Activated CD4-positive, alpha-beta T cell treated with anti-CD3 and anti-CD28 coated beads for 36 hours (primary cell): ENCODE measurements around the gene FAM120B. TPM values are rescaled to one million over a fixed set of nuclear protein-coding genes. Genes with fewer than 3 reads are reported as not detected.
"Not testable (repeated sequence)": the region's sequence is repeated elsewhere in the genome, so short reads cannot be mapped to it uniquely, and the experiment has no call there.

Source experiments
- ATAC-seq: fragments of 200-7000 bp; cut with Tn5 transposase; one replicate; pipeline ENCODE4 v1.10.0; 2021; ENCODE audit warnings: mild to moderate bottlenecking, moderate library complexity
- CTCF ChIA-PET: fragments of 350-600 bp; sonication (Branson Sonifier 250); formaldehyde crosslinking; loops from one replicate; lab custom pipeline; 2021; ENCODE audit warnings: antibody characterized with exemption; lab: Charles Lee
- POLR2A ChIA-PET: fragments of 350-600 bp; sonication (Branson Sonifier 250); formaldehyde crosslinking; loops from one replicate; lab custom pipeline; 2021; ENCODE audit warnings: antibody characterized with exemption, inconsistent platforms; lab: Charles Lee
- DNase-seq: peaks from one replicate; pipeline ENCODE4 v3.0.0-alpha.2; 2020
- H3K27ac Mint-ChIP-seq: one replicate; pipeline ENCODE4 v1.8.0; 2021; ENCODE audit warnings: mixed read lengths
- H3K27me3 Mint-ChIP-seq: one replicate; pipeline ENCODE4 v1.8.0; 2021; ENCODE audit warnings: mixed read lengths
- H3K36me3 Mint-ChIP-seq: one replicate; pipeline ENCODE4 v1.8.0; 2021; ENCODE audit warnings: low read depth, mixed read lengths
- H3K4me1 Mint-ChIP-seq: one replicate; pipeline ENCODE4 v1.8.0; 2021; ENCODE audit warnings: mixed read lengths
- H3K4me3 Mint-ChIP-seq: one replicate; pipeline ENCODE4 v1.8.0; 2021; ENCODE audit warnings: mild to moderate bottlenecking, moderate library complexity, mixed read lengths
- H3K9me3 Mint-ChIP-seq: one replicate; pipeline ENCODE4 v1.8.0; 2021; ENCODE audit warnings: low read depth, mixed read lengths
- intact Hi-C, 2 experiments: fragments of 100-400 bp; cut with DNase I in 1 of 2; cut with micrococcal nuclease in 1 of 2; formaldehyde crosslinking; loops; one replicate each; pipeline versions ENCODE4 v1.14.2 to v1.15.1; 2022 to 2024; cut with DNase I, micrococcal nuclease
- total RNA-seq, 2 experiments: library from RNA; stranded (reverse); gene quantifications; one replicate each; pipeline ENCODE4 v1.2.3, GENCODE V29; 2021

FAM120B gene
- 10 to 100 TPM; 21.9 to 26.3 TPM for total RNA-seq

GRCh38 chr6:170306324-170307079, at the start of gene FAM120B:
TSS of gene FAM120B (plus strand) at chr6:170306758. CDS start at chr6:170317391, 10,633 bp downstream.
- Mint-ChIP-seq H3K4me3 (peak within 1 kb of the TSS; percentile 100), H3K27ac (peak within 1 kb of the TSS; percentile 98), H3K27me3 (peaks cover 14% of the 10 kb centered on the region), H3K36me3 (peaks cover 12% of the 10 kb centered on the region), H3K9me3 (peaks cover 2% of the 10 kb centered on the region), H3K4me1 (peaks cover 40% of the 10 kb centered on the region)
- ChIA-PET CTCF (interaction anchor here (1.9 kb wide), 1 partner anchor 516 kb away, joined by 7 read pairs; no protein-coding TSS in a partner anchor), POLR2A (no interaction called here)
- ATAC-seq (peak; percentile 97), DNase-seq (peak; percentile 96)
- intact Hi-C loops = loop anchor here (1.0 to 10.0 kb wide), 12 partner anchors 11 to 604 kb away; partner anchors contain the start of genes PDCD2 (in 2 of the 2), TBP (in 2 of the 2), C6orf120 (in 1 of the 2) and DLL1 (in 1 of the 2)

GRCh38 chr6:170257376-170257775, 49.2 kb upstream of the FAM120B start:
- H3K27ac Mint-ChIP-seq = no peak overlapping the region
- ChIA-PET POLR2A (no interaction called here), CTCF (no interaction called here)
- H3K9me3 Mint-ChIP-seq = no peaks in the 10 kb centered on the region
- H3K4me1 Mint-ChIP-seq = no peaks in the 10 kb centered on the region
- no peaks in the 10 kb centered on the region for H3K27me3 Mint-ChIP-seq
- H3K36me3 Mint-ChIP-seq = no peaks in the 10 kb centered on the region
- DNase-seq (no peak), ATAC-seq (no peak)
- H3K4me3 Mint-ChIP-seq = no peak overlapping the region
- intact Hi-C loops = no loop called here

- ChIA-PET POLR2A (no interaction called here), CTCF (no interaction called here)
- Mint-ChIP-seq H3K27me3 (peaks cover 3% of the 10 kb centered on the region), H3K9me3 (no peaks in the 10 kb centered on the region), H3K36me3 (no peaks in the 10 kb centered on the region), H3K27ac (no peak overlapping the region), H3K4me3 (no peak overlapping the region), H3K4me1 (no peaks in the 10 kb centered on the region)
- ATAC-seq = no peak
- DNase-seq = no peak
- intact Hi-C loops = no loop called here
These were observed 48.2 kb upstream of the FAM120B start for GRCh38 chr6:170258407-170258806.

GRCh38 chr6:170259278-170259677, 47.3 kb upstream of the FAM120B start:
- Mint-ChIP-seq H3K27ac (no peak overlapping the region), H3K4me3 (no peak overlapping the region), H3K36me3 (no peaks in the 10 kb centered on the region), H3K27me3 (peaks cover 3% of the 10 kb centered on the region), H3K4me1 (no peaks in the 10 kb centered on the region), H3K9me3 (no peaks in the 10 kb centered on the region)
- DNase-seq = no peak
- ChIA-PET CTCF (no interaction called here), POLR2A (no interaction called here)
- intact Hi-C loops = no loop called here
- no peak for ATAC-seq

GRCh38 chr6:170260686-170261085, 45.9 kb upstream of the FAM120B start:
- Mint-ChIP-seq H3K9me3 (no peaks in the 10 kb centered on the region), H3K4me3 (no peak overlapping the region), H3K27me3 (peaks cover 3% of the 10 kb centered on the region), H3K4me1 (no peaks in the 10 kb centered on the region), H3K36me3 (no peaks in the 10 kb centered on the region), H3K27ac (no peak overlapping the region)
- ChIA-PET POLR2A (no interaction called here), CTCF (no interaction called here)
- DNase-seq = no peak
- intact Hi-C loops = no loop called here
- no peak for ATAC-seq

GRCh38 chr6:170261643-170262488, 44.7 kb upstream of the FAM120B start:
- Mint-ChIP-seq H3K4me1 (no peaks in the 10 kb centered on the region), H3K4me3 (no peak overlapping the region), H3K36me3 (no peaks in the 10 kb centered on the region), H3K9me3 (no peaks in the 10 kb centered on the region), H3K27me3 (peaks cover 3% of the 10 kb centered on the region), H3K27ac (no peak overlapping the region)
- DNase-seq = no peak
- intact Hi-C loops = no loop called here
- ATAC-seq = no peak
- ChIA-PET CTCF (no interaction called here), POLR2A (no interaction called here)

GRCh38 chr6:170262489-170263088, 44.0 kb upstream of the FAM120B start:
- H3K9me3 Mint-ChIP-seq = no peaks in the 10 kb centered on the region
- no peak for DNase-seq
- ChIA-PET POLR2A (no interaction called here), CTCF (no interaction called here)
- H3K27me3 Mint-ChIP-seq = peaks cover 3% of the 10 kb centered on the region
- no peak overlapping the region for H3K4me3 Mint-ChIP-seq
- intact Hi-C loops = no loop called here
- no peak for ATAC-seq
- no peaks in the 10 kb centered on the region for H3K36me3 Mint-ChIP-seq
- H3K4me1 Mint-ChIP-seq = no peaks in the 10 kb centered on the region
- no peak overlapping the region for H3K27ac Mint-ChIP-seq

GRCh38 chr6:170263410-170263809, 43.1 kb upstream of the FAM120B start:
- intact Hi-C loops = no loop called here
- peaks cover 3% of the 10 kb centered on the region for H3K27me3 Mint-ChIP-seq
- POLR2A ChIA-PET = no interaction called here

GRCh38 chr6:170264086-170264485, 42.5 kb upstream of the FAM120B start:
- Mint-ChIP-seq H3K36me3 (no peaks in the 10 kb centered on the region), H3K27ac (no peak overlapping the region), H3K4me1 (no peaks in the 10 kb centered on the region), H3K27me3 (peaks cover 3% of the 10 kb centered on the region), H3K9me3 (no peaks in the 10 kb centered on the region), H3K4me3 (no peak overlapping the region)
- ATAC-seq (no peak), DNase-seq (no peak)
- CTCF ChIA-PET = no interaction called here
- POLR2A ChIA-PET = no interaction called here
- intact Hi-C loops = no loop called here

More at GRCh38 chr6:170263410-170263809, 43.1 kb upstream of the FAM120B start:
- H3K27ac Mint-ChIP-seq = no peak overlapping the region
- no peak for ATAC-seq
- H3K4me3 Mint-ChIP-seq = no peak overlapping the region
- no peak for DNase-seq
- no peaks in the 10 kb centered on the region for H3K36me3 Mint-ChIP-seq
- H3K4me1 Mint-ChIP-seq = no peaks in the 10 kb centered on the region
- H3K9me3 Mint-ChIP-seq = no peaks in the 10 kb centered on the region
- CTCF ChIA-PET = no interaction called here

GRCh38 chr6:170264644-170265043, 41.9 kb upstream of the FAM120B start:
- H3K36me3 Mint-ChIP-seq, H3K9me3 Mint-ChIP-seq, H3K4me1 Mint-ChIP-seq, DNase-seq, intact Hi-C loops, H3K4me3 Mint-ChIP-seq, H3K27me3 Mint-ChIP-seq, POLR2A ChIA-PET, H3K27ac Mint-ChIP-seq, CTCF ChIA-PET, ATAC-seq: not testable (repeated sequence)

- no peak for DNase-seq
- no peak for ATAC-seq
- intact Hi-C loops = no loop called here
- Mint-ChIP-seq H3K27me3 (peaks cover 3% of the 10 kb centered on the region), H3K9me3 (no peaks in the 10 kb centered on the region), H3K27ac (no peak overlapping the region), H3K4me1 (no peaks in the 10 kb centered on the region), H3K36me3 (no peaks in the 10 kb centered on the region), H3K4me3 (no peak overlapping the region)
- ChIA-PET CTCF (interaction anchor here (0.6 kb wide), 1 partner anchor 434 kb away, joined by 3 read pairs; no protein-coding TSS in a partner anchor), POLR2A (no interaction called here)
These were observed 40.9 kb upstream of the FAM120B start for GRCh38 chr6:170265655-170266054.
